Daoy (cell line): ENCODE results near the gene SLC2A1. TPM values are rescaled to one million over a fixed set of nuclear protein-coding genes. Genes with fewer than 3 reads are reported as not detected.
A peak's percentile ranks its signal among the peaks of the same experiment; 100 is the strongest.

Experiments used
- DNase-seq: peaks from one replicate; pipeline ENCODE4 v3.0.0-alpha.2; 2015; ENCODE audit warnings: low read depth
- total RNA-seq: library from RNA; depleted of rRNA; stranded (reverse); fragments of >200 nt; shearing (Covaris generic); gene quantifications from 2 replicates; pipeline ENCODE4 v1.2.3, GENCODE V29; 2014; rRNA removed

SLC2A1 gene
- total RNA-seq, 1 experiment from 2014 or later = 305 TPM

GRCh38 chr1:42899960-42900359, 58.7 kb downstream of the SLC2A1 start:
- peak; percentile 22 for DNase-seq

DNA sequence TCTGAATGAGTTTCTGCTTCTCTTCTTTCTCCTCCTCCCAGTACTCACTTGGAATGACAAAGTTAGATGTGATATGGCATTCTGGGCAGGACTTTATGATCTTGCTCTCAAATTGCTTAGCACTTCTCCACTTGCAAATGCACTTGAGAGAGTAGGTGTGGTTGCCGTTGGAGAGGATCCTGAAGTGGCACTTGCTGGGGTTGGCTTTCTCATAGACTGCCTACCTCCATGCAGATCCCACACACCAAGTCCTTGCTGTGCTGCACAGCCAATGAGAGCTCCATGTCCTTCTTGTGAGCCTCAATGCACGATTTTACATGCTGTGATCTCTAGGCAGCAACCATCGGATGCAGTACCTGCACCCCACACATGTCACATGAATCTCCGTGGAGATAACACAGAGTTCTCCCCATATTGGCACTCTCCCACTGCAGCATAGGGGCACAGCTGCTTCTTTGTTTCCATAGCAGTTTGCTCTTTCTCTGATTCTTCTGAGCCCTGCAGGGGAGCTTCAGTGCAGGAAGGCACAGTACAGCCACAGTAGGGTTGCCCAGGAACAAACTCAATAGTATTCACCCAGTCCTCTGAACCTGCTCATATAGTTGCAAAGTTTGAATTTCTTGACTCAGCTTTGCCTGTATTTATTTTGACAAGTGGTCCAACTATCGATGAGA, 67.1 kb downstream of the SLC2A1 start:
- DNase-seq = no peak

DNA sequence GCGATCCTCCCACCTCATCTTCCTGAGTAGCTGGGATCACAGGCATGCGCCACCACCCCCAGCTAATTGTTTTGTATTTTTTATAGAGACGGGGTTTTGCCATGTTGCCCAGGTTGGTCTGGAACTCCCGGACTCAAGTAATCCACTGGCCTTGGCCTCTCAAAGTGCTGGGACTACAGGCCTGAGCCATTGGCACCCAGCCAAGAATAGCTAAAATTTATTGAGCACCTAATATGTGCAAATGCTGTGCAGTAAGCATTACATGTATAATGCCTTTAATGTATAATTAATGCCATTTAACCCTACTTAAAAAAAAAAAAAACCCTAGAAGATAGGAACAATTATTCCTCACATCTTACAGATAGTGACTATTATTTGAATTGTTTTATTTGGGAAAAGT, 69.4 kb downstream of the SLC2A1 start:
- no peak for DNase-seq

DNA sequence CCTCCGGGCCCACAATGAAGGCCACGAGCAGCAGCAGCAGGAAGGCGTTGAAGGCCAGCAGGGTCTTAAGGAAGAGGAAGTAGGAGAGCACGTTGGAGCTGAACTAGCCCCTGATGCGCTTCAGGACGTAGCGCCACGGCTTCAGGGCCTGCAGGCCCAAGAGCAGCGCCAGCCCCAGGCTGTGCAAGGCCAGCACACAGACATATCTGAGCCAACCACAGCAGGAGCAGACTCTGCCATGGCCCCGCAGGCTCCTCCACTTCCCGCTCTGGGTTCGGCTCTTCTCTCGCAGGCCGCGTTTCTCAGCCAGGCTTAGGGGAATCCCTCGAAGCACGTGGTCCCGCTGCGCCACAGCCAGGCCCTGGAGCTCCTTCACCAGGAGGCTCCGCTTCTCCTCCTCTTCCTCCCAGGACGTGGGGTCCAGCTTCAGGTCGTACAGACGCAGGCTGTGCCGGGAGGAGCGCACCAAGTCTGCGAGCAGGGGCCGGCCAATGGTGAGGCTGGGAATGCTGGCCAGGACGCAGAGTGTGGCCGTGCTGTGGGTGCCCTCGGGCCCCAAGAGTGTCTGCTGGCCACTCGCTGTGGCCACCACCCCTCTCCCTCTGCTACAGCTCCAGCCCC, 70.5 kb downstream of the SLC2A1 start:
- DNase-seq = no peak

- no peak for DNase-seq
Measured at GRCh38 chr1:42887366-42887765, 71.3 kb downstream of the SLC2A1 start.

GRCh38 chr1:42886800-42887199, 71.9 kb downstream of the SLC2A1 start:
- no peak for DNase-seq

DNA sequence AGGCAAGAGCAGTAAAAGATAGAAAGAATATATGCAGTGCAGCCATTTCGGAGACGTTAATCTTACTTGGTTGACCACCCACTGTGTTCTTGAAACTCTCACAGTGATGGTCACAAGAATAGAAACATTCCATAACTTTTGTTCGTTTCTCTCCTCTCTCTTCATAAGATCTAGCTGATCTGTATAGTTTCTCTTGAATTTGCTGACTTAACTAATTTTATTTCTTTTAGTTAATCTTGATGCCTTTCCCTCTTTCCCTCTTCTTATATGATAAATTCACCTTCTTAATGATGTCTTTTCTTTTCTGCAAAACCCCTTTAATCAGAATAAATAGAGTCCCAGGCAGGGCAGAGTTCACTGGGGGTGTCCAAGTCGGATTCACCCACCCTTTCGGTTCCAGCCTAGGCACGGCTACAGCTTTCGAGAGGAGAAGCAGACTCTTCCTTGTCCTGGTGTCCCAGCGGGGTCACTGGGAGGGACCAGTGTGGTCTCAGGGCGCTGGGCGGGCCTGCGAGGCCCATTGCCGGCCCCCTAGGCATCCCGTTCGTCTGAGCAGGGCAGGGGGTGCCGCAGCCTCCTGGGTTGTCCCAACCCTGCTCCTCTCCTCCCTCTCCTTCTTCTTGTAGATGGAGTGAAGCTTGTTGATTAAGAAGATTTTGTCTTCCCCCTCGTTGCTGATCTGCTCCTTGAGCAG, 72.5 kb downstream of the SLC2A1 start:
- DNase-seq = no peak

GRCh38 chr1:42880384-42880783, 78.3 kb downstream of the SLC2A1 start:
- DNase-seq = no peak

- no peak for DNase-seq
Measured at GRCh38 chr1:42877380-42877779, 81.3 kb downstream of the SLC2A1 start.

DNA sequence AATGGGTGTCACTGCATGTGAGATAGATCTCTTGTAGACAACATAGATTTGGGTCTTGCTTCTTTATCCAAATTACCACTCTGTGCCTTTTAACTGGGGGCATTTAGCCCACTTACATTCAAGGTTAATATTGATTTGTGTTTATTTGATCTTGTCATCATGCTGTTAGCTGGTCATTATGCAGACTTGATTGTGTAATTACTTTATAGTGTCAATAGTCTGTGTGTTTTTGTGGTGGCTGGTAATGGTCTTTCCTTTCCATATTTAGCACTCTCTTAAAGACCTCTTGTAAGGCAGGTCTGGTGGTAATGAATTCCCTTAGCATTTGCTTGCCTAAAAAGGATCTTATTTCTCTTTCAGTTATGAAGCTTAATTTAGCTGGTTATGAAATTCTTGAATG, 82.7 kb downstream of the SLC2A1 start:
- DNase-seq = no peak

Other genes starting within 250 kb of the SLC2A1 start
- not detected in 2 replicates for gene CLDN19, start 218.6 kb downstream of the SLC2A1 start, total RNA-seq
- gene P3H1, start 191.8 kb downstream of the SLC2A1 start, total RNA-seq = 71.9 and 75.6 TPM in 2 replicates
- 2.5 and 3.1 TPM in 2 replicates for gene C1orf50, start 191.6 kb downstream of the SLC2A1 start, total RNA-seq
- 0.03 TPM in 1 of 2 replicates, not detected in the other for gene TMEM269, start 173.9 kb downstream of the SLC2A1 start, total RNA-seq
- 12.3 and 12.8 TPM in 2 replicates for gene ERMAP, start 141.7 kb downstream of the SLC2A1 start, total RNA-seq
- gene SVBP, start 141.5 kb downstream of the SLC2A1 start, total RNA-seq = 23.8 and 28.2 TPM in 2 replicates
- gene ZNF691, start 112.3 kb downstream of the SLC2A1 start, total RNA-seq = 10.3 and 11.8 TPM in 2 replicates
- gene EBNA1BP2, start 213.4 kb upstream of the SLC2A1 start, total RNA-seq = 464 and 610 TPM in 2 replicates
- 0.51 TPM in 1 of 2 replicates, not detected in the other for gene CFAP57, start 213.5 kb upstream of the SLC2A1 start, total RNA-seq